ENCODE measurements around the gene DIP2C.

DIP2C gene

GRCh38 chr10:393106-393745 is 296.2 kb downstream of the DIP2C start:
- no peak overlapping the region for H3K4me3 Mint-ChIP-seq
- DNase-seq: no peak
- no peaks in the 10 kb centered on the region for H3K9me3 Mint-ChIP-seq
- H3K4me1 Mint-ChIP-seq: peaks cover 2 to 3% of the 10 kb centered on the region in 2 donors
- H3K27ac Mint-ChIP-seq: no peak overlapping the region
- no peak for ATAC-seq (replicated peaks)
- peaks cover 0 to 8% of the 10 kb centered on the region in 2 donors for H3K27me3 Mint-ChIP-seq
- peaks cover 0 to 3% of the 10 kb centered on the region in 2 donors for H3K36me3 Mint-ChIP-seq

- Mint-ChIP-seq H3K4me3 (no peak overlapping the region), H3K27me3 (peaks cover 0 to 8% of the 10 kb centered on the region in 2 donors), H3K27ac (peak overlapping the region; percentile 1), H3K9me3 (no peaks in the 10 kb centered on the region), H3K36me3 (peaks cover 0 to 3% of the 10 kb centered on the region in 2 donors), H3K4me1 (peaks cover under 1 to 8% of the 10 kb centered on the region in 2 donors)
- DNase-seq (no peak), ATAC-seq (replicated peaks) (no peak)
These were observed 296.8 kb downstream of the DIP2C start for GRCh38 chr10:392705-393037.

- Mint-ChIP-seq H3K36me3 (peaks cover 0 to 3% of the 10 kb centered on the region in 2 donors), H3K4me1 (peaks cover 0 to 8% of the 10 kb centered on the region in 2 donors), H3K27me3 (peaks cover 0 to 8% of the 10 kb centered on the region in 2 donors), H3K27ac (no peak overlapping the region), H3K9me3 (no peaks in the 10 kb centered on the region), H3K4me3 (no peak overlapping the region)
- DNase-seq (no peak), ATAC-seq (replicated peaks) (no peak)
These were observed 297.4 kb downstream of the DIP2C start for GRCh38 chr10:391847-392704.

DNA sequence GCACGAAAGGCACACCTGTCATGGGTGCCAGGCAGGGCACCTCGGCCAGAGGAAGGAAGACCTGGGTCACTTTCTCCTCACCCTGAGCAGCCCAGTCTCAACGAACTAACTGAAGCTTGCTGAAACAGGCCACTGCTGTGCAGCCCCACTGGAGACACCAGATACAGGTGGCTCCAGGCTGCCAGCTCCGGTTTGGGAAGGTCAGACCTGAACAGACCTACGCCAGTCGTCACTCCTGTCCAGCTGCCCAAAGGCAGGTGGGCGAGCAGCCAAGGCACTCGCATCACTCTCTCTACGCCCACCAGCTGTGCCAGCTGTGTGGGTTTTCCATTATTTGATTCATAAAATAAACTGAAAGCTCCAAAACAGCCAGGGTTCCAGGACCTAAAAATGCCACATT is 298.2 kb downstream of the DIP2C start:
- no peak for ATAC-seq (replicated peaks)
- H3K36me3 Mint-ChIP-seq: peaks cover 0 to 3% of the 10 kb centered on the region in 2 donors
- peaks cover 0 to 8% of the 10 kb centered on the region in 2 donors for H3K27me3 Mint-ChIP-seq
- no peak for DNase-seq
- H3K9me3 Mint-ChIP-seq: no peaks in the 10 kb centered on the region
- H3K4me1 Mint-ChIP-seq: peaks cover 0 to 8% of the 10 kb centered on the region in 2 donors
- H3K27ac Mint-ChIP-seq: no peak overlapping the region
- no peak overlapping the region for H3K4me3 Mint-ChIP-seq

- H3K27me3 Mint-ChIP-seq: peaks cover 0 to 8% of the 10 kb centered on the region in 2 donors
- DNase-seq: no peak
- peaks cover 0 to 3% of the 10 kb centered on the region in 2 donors for H3K36me3 Mint-ChIP-seq
- H3K4me1 Mint-ChIP-seq: peaks cover 0 to 8% of the 10 kb centered on the region in 2 donors
- no peak overlapping the region for H3K27ac Mint-ChIP-seq
- ATAC-seq (replicated peaks): no peak
- H3K9me3 Mint-ChIP-seq: no peaks in the 10 kb centered on the region
- H3K4me3 Mint-ChIP-seq: no peak overlapping the region
These were observed 298.9 kb downstream of the DIP2C start for GRCh38 chr10:390449-391100.

- H3K9me3 Mint-ChIP-seq: no peaks in the 10 kb centered on the region
- no peak overlapping the region for H3K27ac Mint-ChIP-seq
- DNase-seq (no peak), ATAC-seq (replicated peaks) (no peak)
- H3K4me1 Mint-ChIP-seq: peaks cover 0 to 8% of the 10 kb centered on the region in 2 donors
- H3K36me3 Mint-ChIP-seq: peaks cover 0 to 3% of the 10 kb centered on the region in 2 donors
- H3K4me3 Mint-ChIP-seq: no peak overlapping the region
- H3K27me3 Mint-ChIP-seq: peaks cover 0 to 8% of the 10 kb centered on the region in 2 donors
These were observed 299.5 kb downstream of the DIP2C start for GRCh38 chr10:389836-390448.

DNA sequence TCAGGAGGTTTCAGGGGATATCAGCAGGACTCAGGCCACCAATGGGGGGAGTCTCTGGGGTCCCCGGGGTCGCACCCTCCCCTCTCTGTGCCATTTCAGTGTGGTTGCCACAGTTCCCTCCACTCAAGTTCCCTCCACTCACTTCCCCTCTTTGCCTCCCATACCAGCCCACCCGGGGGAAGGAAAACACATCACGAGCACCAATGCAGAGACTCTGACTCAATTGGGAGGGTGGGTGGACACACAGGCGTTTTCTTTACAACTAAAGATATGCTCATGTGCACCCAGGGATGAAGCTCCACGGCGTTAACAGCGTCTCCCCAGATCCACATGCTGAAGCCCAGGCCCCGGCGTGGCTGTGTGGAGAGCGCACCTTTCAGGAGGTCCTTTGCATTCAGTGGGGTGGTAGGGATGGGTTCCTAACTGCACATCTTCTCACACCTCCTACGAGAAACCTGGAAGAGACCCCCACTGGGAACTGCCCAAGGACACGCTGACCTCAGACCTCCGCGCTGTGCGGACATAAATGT is 300.1 kb downstream of the DIP2C start:
- H3K9me3 Mint-ChIP-seq: no peaks in the 10 kb centered on the region

GRCh38 chr10:388661-389045 is 300.8 kb downstream of the DIP2C start:
- DNase-seq (no peak), ATAC-seq (replicated peaks) (no peak)
- Mint-ChIP-seq H3K27me3 (peaks cover 0 to 8% of the 10 kb centered on the region in 2 donors), H3K27ac (no peak overlapping the region), H3K36me3 (peaks cover 0 to 3% of the 10 kb centered on the region in 2 donors), H3K4me3 (no peak overlapping the region), H3K4me1 (peaks cover 0 to 8% of the 10 kb centered on the region in 2 donors), H3K9me3 (no peaks in the 10 kb centered on the region)

More for the DNA sequence above, 300.1 kb downstream of the DIP2C start:
- H3K27ac Mint-ChIP-seq: no peak overlapping the region
- H3K4me3 Mint-ChIP-seq: no peak overlapping the region
- peaks cover 0 to 8% of the 10 kb centered on the region in 2 donors for H3K27me3 Mint-ChIP-seq
- no peak for DNase-seq
- peaks cover 0 to 8% of the 10 kb centered on the region in 2 donors for H3K4me1 Mint-ChIP-seq
- peaks cover 0 to 3% of the 10 kb centered on the region in 2 donors for H3K36me3 Mint-ChIP-seq
- ATAC-seq (replicated peaks): no peak

GRCh38 chr10:387909-388660 is 301.4 kb downstream of the DIP2C start:
- Mint-ChIP-seq H3K27me3 (peaks cover 0 to 7% of the 10 kb centered on the region in 2 donors), H3K4me1 (peaks cover 0 to 8% of the 10 kb centered on the region in 2 donors), H3K9me3 (no peaks in the 10 kb centered on the region), H3K36me3 (peaks cover 0 to 3% of the 10 kb centered on the region in 2 donors), H3K27ac (no peak overlapping the region), H3K4me3 (no peak overlapping the region)
- no peak for ATAC-seq (replicated peaks)
- DNase-seq: no peak

GRCh38 chr10:387593-387891 is 301.9 kb downstream of the DIP2C start:
- no peak overlapping the region for H3K27ac Mint-ChIP-seq
- no peak overlapping the region for H3K4me3 Mint-ChIP-seq
- no peaks in the 10 kb centered on the region for H3K9me3 Mint-ChIP-seq
- no peak for ATAC-seq (replicated peaks)
- DNase-seq: no peak
- H3K4me1 Mint-ChIP-seq: peaks cover 0 to 8% of the 10 kb centered on the region in 2 donors
- H3K36me3 Mint-ChIP-seq: peaks cover 0 to 3% of the 10 kb centered on the region in 2 donors
- peaks cover 0 to 1% of the 10 kb centered on the region in 2 donors for H3K27me3 Mint-ChIP-seq

GRCh38 chr10:386771-387592 is 302.5 kb downstream of the DIP2C start:
- H3K9me3 Mint-ChIP-seq: no peaks in the 10 kb centered on the region
- ATAC-seq (replicated peaks) (no peak), DNase-seq (no peak)
- H3K4me3 Mint-ChIP-seq: no peak overlapping the region
- H3K36me3 Mint-ChIP-seq: peaks cover 0 to 5% of the 10 kb centered on the region in 2 donors
- H3K27ac Mint-ChIP-seq: no peak overlapping the region
- H3K4me1 Mint-ChIP-seq: peaks cover 0 to 8% of the 10 kb centered on the region in 2 donors
- no peaks in the 10 kb centered on the region for H3K27me3 Mint-ChIP-seq

DNA sequence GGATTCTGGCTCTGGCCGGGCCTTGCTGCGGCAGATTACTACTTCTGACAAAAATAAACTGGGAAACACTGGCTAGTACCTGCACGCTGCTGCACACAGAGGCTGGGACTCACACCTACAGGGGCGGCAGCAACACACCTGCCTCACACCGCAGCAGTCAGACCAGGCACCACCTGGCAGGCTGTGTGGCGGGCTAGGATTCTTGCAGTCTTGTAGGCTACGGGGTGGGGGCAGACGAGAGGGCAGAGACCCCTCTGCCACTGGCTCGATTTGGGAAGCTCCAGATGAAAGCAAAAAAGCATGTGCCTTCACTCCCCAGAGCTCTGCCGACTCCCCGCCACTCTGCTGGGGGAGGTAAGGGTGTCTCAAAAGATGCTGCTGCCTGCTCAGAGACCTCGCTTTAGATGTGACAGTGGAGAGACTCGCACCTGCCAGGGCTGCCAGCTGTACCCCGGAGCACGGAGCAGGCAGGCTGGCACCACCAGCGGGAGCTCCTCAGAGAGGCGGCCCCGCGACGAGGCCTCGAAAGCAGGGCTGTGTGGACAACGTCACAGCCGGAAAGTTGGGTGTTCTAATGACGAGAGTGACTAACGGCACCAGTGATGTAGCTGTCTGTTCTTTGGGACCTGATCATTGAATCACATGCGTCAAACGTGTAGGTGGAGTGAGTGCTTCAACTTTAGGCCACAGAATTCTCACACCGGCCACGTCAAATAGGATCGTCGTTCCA is 303.7 kb downstream of the DIP2C start:
- Mint-ChIP-seq H3K27ac (peak overlapping the region; percentile 75), H3K27me3 (peaks cover 4 to 6% of the 10 kb centered on the region in 2 donors), H3K9me3 (peaks cover 2 to 4% of the 10 kb centered on the region in 2 donors), H3K4me1 (peaks cover 1 to 8% of the 10 kb centered on the region in 2 donors), H3K36me3 (peaks cover 4 to 11% of the 10 kb centered on the region in 2 donors), H3K4me3 (no peak overlapping the region)
- DNase-seq: no peak
- ATAC-seq (replicated peaks): no peak
